BLaER1 treated with 17β-estradiol and CSF1 and Interleukin-3, amounts not matched to agents 10 nM and 100 nM (cell line): ENCODE data around the gene WIZ.
A peak's percentile ranks its signal among the peaks of the same experiment; 100 is the strongest.

Experiments
- H3K27ac ChIP-seq, 11 experiments: shearing (Covaris generic); formaldehyde crosslinking; 2 replicates each; pipeline ENCODE4 v1.8.1; 2022
- H3K27me3 ChIP-seq, 11 experiments: shearing (Covaris generic); formaldehyde crosslinking; 2 replicates each; pipeline ENCODE4 v1.8.1; 2022
- H3K36me3 ChIP-seq, 11 experiments: shearing (Covaris generic); formaldehyde crosslinking; 2 replicates each; pipeline ENCODE4 v1.8.1; 2022
- H3K4me1 ChIP-seq, 10 experiments: shearing (Covaris generic); formaldehyde crosslinking; 2 replicates each; pipeline ENCODE4 v1.8.1; 2022
- H3K4me2 ChIP-seq, 11 experiments: shearing (Covaris generic); formaldehyde crosslinking; 2 replicates each; pipeline ENCODE4 v1.8.1; 2022
- H3K4me3 ChIP-seq, 10 experiments: shearing (Covaris generic); formaldehyde crosslinking; 2 replicates each; pipeline ENCODE4 v1.8.1; 2022
- H3K9ac ChIP-seq, 11 experiments: shearing (Covaris generic); formaldehyde crosslinking; 2 replicates each; pipeline ENCODE4 v1.8.1; 2022
- H3K9me3 ChIP-seq, 11 experiments: shearing (Covaris generic); formaldehyde crosslinking; replicated peaks in 1 of 11; 2 replicates each; pipeline ENCODE4 v1.8.1; 2022
- H4K20me1 ChIP-seq, 11 experiments: shearing (Covaris generic); formaldehyde crosslinking; 2 replicates each; pipeline ENCODE4 v1.8.1; 2022
- Cebpa-rat ChIP-seq, 11 experiments: shearing (Covaris generic); IDR thresholded peaks; 2 replicates each; pipeline ENCODE4 v1.8.1; 2022

The WIZ gene

GRCh38 chr19:15452111-15453047, 2.6 kb upstream of the WIZ start:
- H3K9me3 ChIP-seq = peaks cover 0 to 8% (median 0%) of the 10 kb centered on the region in 11 experiments; a peak in 5 of 22 replicates
- H3K9ac ChIP-seq = no peak overlapping the region
- H3K4me3 ChIP-seq = no peak overlapping the region
- no peaks in the 10 kb centered on the region for H3K27me3 ChIP-seq
- H4K20me1 ChIP-seq = peaks cover 0 to 67% (median 5%) of the 10 kb centered on the region in 11 experiments; a peak in 10 of 22 replicates
- H3K4me1 ChIP-seq = peaks cover 0 to 46% (median 20%) of the 10 kb centered on the region in 10 experiments; a peak in 17 of 20 replicates
- H3K27ac ChIP-seq = no peak overlapping the region
- H3K36me3 ChIP-seq = peaks cover 11 to 65% (median 59%) of the 10 kb centered on the region in 11 experiments; a peak in 21 of 22 replicates
- H3K4me2 ChIP-seq = peak overlapping the region in 1 of 11 experiments; percentile 1; a peak in 2 of 22 replicates
- no peak for TF ChIP-seq Cebpa-rat (IDR thresholded peaks at IDR 0.05)

DNA sequence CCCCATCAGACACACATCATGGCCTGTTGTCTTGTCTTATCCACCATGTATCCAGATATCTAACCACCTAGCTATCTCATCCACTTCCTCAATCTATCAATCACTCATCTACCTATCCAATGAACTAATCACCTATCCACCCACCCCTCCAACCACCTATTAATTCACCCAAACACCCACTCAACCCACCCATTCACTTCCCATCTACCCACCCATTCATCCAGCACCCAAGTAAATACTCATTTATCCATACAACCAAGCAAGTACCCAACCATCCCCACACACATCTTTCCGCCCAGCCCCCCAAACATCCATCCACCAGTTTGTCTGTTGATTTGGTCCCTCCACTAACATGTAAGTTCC, 753 bp upstream of the WIZ start:
- H3K36me3 ChIP-seq = peaks cover 8 to 56% (median 41%) of the 10 kb centered on the region in 11 experiments; a peak in 21 of 22 replicates
- H3K27ac ChIP-seq = peak overlapping the region in 6 of 11 experiments; percentile 44 to 86 (median 54); a peak in 8 of 22 replicates
- peaks cover 0 to 61% (median 37%) of the 10 kb centered on the region in 10 experiments; a peak in 17 of 20 replicates for H3K4me1 ChIP-seq
- no peak overlapping the region for H3K9ac ChIP-seq
- peaks cover 0 to 8% (median 0%) of the 10 kb centered on the region in 11 experiments; a peak in 1 of 22 replicates for H3K9me3 ChIP-seq
- H3K4me3 ChIP-seq = peak overlapping the region in 1 of 10 experiments; percentile 41; a peak in 1 of 20 replicates
- H4K20me1 ChIP-seq = peaks cover 0 to 55% (median 11%) of the 10 kb centered on the region in 11 experiments; a peak in 8 of 22 replicates
- TF ChIP-seq Cebpa-rat (IDR thresholded peaks at IDR 0.05) = no peak
- peak overlapping the region; percentile 30 to 99 (median 65); a peak in 16 of 22 replicates for H3K4me2 ChIP-seq
- no peaks in the 10 kb centered on the region for H3K27me3 ChIP-seq

DNA sequence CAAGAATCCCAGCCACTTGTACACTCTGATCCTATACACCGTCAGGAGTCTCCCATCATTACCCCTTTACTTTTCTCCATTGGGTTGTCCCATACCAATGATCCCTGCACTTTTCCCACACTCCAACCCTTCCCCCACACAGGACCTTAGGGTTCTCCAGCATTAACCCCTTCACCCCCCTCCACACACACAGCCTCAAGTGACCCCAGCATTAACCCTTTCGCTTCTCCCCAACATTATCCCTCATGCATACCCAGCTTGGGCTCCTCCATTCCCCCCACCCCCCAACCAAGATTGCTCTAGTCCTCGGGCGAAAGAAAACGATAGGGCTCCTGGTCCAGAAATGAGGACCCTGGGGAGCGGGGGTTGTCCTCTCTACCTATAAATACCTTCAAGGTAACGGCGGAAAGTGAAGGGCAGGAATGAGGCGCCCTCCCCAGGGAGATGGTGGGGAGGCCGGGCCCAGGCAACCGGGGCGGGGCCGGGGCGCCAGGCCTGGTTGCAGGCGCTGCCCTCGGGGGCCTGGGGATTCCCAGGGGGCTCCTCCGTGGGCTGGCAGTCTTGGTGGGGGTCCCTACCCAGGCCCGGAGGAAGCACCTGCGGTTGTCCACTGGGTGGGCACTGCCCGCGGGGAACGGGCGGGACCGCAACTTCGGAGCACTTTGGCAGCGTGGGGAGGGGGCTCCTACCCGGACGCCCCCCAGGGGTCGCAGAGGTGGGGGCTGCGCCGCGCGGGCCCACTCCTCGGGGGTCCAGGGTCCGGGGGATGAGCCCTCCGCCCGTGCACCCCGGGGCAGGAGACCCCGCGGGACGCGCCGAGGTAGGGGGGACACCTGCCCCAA, 757 bp downstream of the WIZ start:
- no peak for TF ChIP-seq Cebpa-rat (IDR thresholded peaks at IDR 0.05)
- Histone ChIP-seq H3K9ac (peak overlapping the region; percentile 55 to 90 (median 74)), H3K4me3 (peak overlapping the region; percentile 58 to 75 (median 66)), H3K4me2 (peak overlapping the region; percentile 95 to 99 (median 99)), H3K4me1 (peaks cover 0 to 72% (median 41%) of the 10 kb centered on the region in 10 experiments; a peak in 17 of 20 replicates), H3K27ac (peak overlapping the region; percentile 47 to 86 (median 65); a peak in 21 of 22 replicates), H3K36me3 (peaks cover under 1 to 46% (median 26%) of the 10 kb centered on the region in 11 experiments; a peak in 20 of 22 replicates), H3K27me3 (no peaks in the 10 kb centered on the region), H4K20me1 (peaks cover 0 to 41% (median 8%) of the 10 kb centered on the region in 11 experiments; a peak in 8 of 22 replicates), H3K9me3 (peaks cover 0 to 8% (median 0%) of the 10 kb centered on the region in 11 experiments; a peak in 1 of 22 replicates)

DNA sequence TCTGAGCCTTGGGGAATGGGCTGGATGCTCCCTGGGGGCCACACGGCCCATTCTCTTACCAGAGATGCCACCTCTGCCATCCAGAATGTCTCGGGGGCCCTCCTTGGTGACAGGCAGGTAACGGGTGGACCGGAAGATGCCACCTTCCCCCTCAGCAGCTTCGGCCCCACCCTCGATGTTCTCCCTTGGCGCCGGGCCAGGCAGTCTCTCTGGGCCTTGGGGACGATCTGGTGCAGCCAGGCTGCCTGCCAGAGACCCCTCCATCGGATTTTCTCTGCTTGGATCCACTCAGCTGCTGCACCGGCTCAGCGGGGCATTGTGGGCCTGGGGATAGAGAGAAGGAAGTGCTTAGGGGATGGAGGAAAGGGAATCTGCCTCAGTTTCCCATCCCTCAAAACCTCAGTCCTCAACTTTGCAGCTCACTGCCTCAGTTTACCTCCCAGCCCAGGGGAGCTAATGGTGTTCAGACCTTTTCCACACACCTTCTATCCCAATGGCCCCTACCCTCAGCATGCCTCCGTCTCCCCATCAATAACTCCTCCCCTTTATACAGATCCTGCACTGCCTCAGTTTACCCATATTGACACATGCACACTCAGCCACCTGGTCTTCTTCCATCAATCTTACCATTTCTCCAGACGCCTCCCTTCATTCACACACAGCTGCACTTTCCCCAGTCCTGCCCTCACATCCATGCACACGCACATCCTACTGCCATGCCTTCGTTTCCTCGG, 1.5 kb downstream of the WIZ start:
- H3K4me2 ChIP-seq = peak overlapping the region; percentile 95 to 99 (median 99)
- H3K9ac ChIP-seq = peak overlapping the region in 1 of 11 experiments; percentile 72; a peak in 1 of 22 replicates

GRCh38 chr19:15447057-15447456, 2.7 kb downstream of the WIZ start:
- Histone ChIP-seq H3K4me1 (peaks cover 0 to 70% (median 41%) of the 10 kb centered on the region in 10 experiments; a peak in 17 of 20 replicates), H3K27ac (no peak overlapping the region), H3K27me3 (no peaks in the 10 kb centered on the region), H3K36me3 (peaks cover 0 to 29% (median 9%) of the 10 kb centered on the region in 11 experiments; a peak in 13 of 22 replicates), H3K4me2 (peak overlapping the region in 5 of 11 experiments; percentile 44 to 99 (median 70); a peak in 8 of 22 replicates), H3K9ac (no peak overlapping the region), H3K9me3 (no peaks in the 10 kb centered on the region), H3K4me3 (no peak overlapping the region), H4K20me1 (peaks cover 0 to 30% (median 8%) of the 10 kb centered on the region in 11 experiments; a peak in 8 of 22 replicates)
- TF ChIP-seq Cebpa-rat (IDR thresholded peaks at IDR 0.05) = no peak

More for the DNA sequence above, 1.5 kb downstream of the WIZ start:
- Histone ChIP-seq H3K9me3 (peaks cover 0 to 7% (median 0%) of the 10 kb centered on the region in 11 experiments; a peak in 1 of 22 replicates), H3K36me3 (peaks cover 0 to 38% (median 18%) of the 10 kb centered on the region in 11 experiments; a peak in 20 of 22 replicates), H3K4me3 (peak overlapping the region in 4 of 10 experiments; percentile 58 to 75 (median 66); a peak in 4 of 20 replicates), H3K4me1 (peaks cover 0 to 70% (median 41%) of the 10 kb centered on the region in 10 experiments; a peak in 17 of 20 replicates), H4K20me1 (peaks cover 0 to 39% (median 8%) of the 10 kb centered on the region in 11 experiments; a peak in 8 of 22 replicates), H3K27me3 (no peaks in the 10 kb centered on the region), H3K27ac (peak overlapping the region in 1 of 11 experiments; percentile 7; a peak in 1 of 22 replicates)
- TF ChIP-seq Cebpa-rat (IDR thresholded peaks at IDR 0.05) = no peak

DNA sequence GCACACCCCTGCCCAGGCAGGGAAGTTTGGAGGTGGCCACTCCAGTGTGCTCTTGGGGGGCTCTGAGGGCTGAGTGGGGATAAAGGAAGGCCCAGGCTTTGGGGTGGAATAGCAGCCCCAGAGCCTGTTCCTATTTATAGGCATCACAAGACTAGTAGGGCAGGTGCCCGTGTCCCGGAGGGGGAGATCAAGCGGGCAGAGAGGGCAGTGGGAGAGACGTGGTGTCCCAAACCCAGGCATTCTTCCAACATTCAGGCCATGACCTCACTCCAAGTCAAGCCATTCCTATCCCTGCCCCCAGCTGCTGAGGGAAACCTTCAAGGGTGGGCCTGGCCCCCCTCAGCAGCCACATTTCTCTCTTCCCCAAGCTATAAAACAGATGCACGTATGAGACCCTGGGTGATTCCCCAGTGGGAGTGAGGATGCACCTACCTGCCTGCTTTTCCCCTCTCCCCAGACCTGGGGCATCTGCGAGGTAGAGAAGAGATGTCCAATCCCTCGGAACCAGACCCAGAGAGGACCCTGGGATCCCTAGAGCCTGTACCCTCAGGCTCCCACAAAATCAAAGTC, 3.9 kb downstream of the WIZ start:
- Histone ChIP-seq H3K36me3 (peaks cover 0 to 18% (median 0%) of the 10 kb centered on the region in 11 experiments; a peak in 2 of 22 replicates), H3K4me2 (peak overlapping the region in 8 of 11 experiments; percentile 20 to 99 (median 50); a peak in 15 of 22 replicates), H3K9ac (0 out of 22 replicates have a peak overlapping the region, but pooled peaks of 1 of the 11 experiments have one; percentile 1), H3K4me1 (peaks cover 0 to 74% (median 48%) of the 10 kb centered on the region in 10 experiments; a peak in 17 of 20 replicates), H3K27ac (peak overlapping the region in 1 of 11 experiments; percentile 14; a peak in 1 of 22 replicates), H3K27me3 (no peaks in the 10 kb centered on the region), H3K9me3 (no peaks in the 10 kb centered on the region), H4K20me1 (peaks cover 0 to 20% (median 0%) of the 10 kb centered on the region in 11 experiments; a peak in 7 of 22 replicates), H3K4me3 (no peak overlapping the region)
- TF ChIP-seq Cebpa-rat (IDR thresholded peaks at IDR 0.05) = no peak

DNA sequence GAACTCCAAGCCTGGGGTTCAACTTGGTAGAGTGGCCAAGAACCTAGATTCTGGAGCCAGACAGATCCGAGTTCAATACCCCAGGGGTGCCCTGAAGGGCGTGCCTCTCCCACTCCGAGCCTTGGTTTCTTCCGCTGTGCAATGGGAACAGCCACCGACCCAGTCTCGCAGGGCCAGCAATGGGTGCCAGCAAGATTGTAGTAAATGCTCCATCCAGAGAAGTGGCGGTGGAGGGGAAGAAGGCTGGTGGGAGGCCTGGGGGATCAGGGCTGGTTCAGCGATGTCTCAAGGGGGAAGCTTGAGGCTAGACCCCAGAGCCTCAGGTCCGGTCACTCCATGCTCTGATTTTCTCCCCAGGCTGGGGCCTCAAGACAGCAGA, 4.5 kb downstream of the WIZ start:
- H3K36me3 ChIP-seq = peaks cover 0 to 18% (median 0%) of the 10 kb centered on the region in 11 experiments; a peak in 2 of 22 replicates
- no peaks in the 10 kb centered on the region for H3K9me3 ChIP-seq
- H3K9ac ChIP-seq = no peak overlapping the region
- H3K4me2 ChIP-seq = peak overlapping the region in 5 of 11 experiments; percentile 44 to 99 (median 59); a peak in 7 of 22 replicates
- H3K4me3 ChIP-seq = no peak overlapping the region
- peaks cover 0 to 76% (median 54%) of the 10 kb centered on the region in 10 experiments; a peak in 17 of 20 replicates for H3K4me1 ChIP-seq
- H3K27ac ChIP-seq = 0 out of 22 replicates have a peak overlapping the region, but pooled peaks of 1 of the 11 experiments have one; percentile 13
- H3K27me3 ChIP-seq = no peaks in the 10 kb centered on the region
- peaks cover 0 to 20% (median 0%) of the 10 kb centered on the region in 11 experiments; a peak in 4 of 22 replicates for H4K20me1 ChIP-seq
- no peak for TF ChIP-seq Cebpa-rat (IDR thresholded peaks at IDR 0.05)
